K562 (cell line): ENCODE measurements around the gene XPR1. TPM values are rescaled to one million over a fixed set of nuclear protein-coding genes. Genes with fewer than 3 reads are reported as not detected.

Experiments
- ATAC-seq: fragments of 200-7000 bp; cut with Tn5 transposase; 3 replicates; pipeline ENCODE4 v1.9.1; 2020; ENCODE audit warnings: moderate library complexity
- BruUV-seq: library from RNA; stranded (reverse); fragments of 400-500 nt; replicated peaks from 2 replicates; lab custom pipeline; 2021; lab: Mats Ljungman, UMichigan
- CTCF ChIA-PET: fragments of 300-600 bp; formaldehyde crosslinking; extraction: SDS; loops from one replicate; lab custom pipeline; 2021; ENCODE audit warnings: low intra/inter-chr PET ratio; lab: Yijun Ruan, JAX
- POLR2A ChIA-PET: fragments of 300-600, 350-650 bp; sonication (Branson Sonifier 250); formaldehyde crosslinking; extraction: SDS; loops from one replicate; lab custom pipeline; 2021; ENCODE audit warnings: antibody characterized with exemption, inconsistent platforms; lab: Yijun Ruan, JAX
- DNase-seq, 4 experiments: peaks; one replicate each; pipeline versions ENCODE4 v3.0.0 to v3.0.0-alpha.2; 2011 to 2018; ENCODE audit warnings: low spot score in 3 of 4, mixed read lengths in 3 of 4; ENCODE audit errors: extremely low read depth in 1 of 4
- FAIRE-seq: peaks from 2 replicates; lab custom pipeline; 2011; peaks lifted over from hg19 to GRCh38; lab: Jason Lieb, UNC
- H2AFZ ChIP-seq: 2 replicates; pipeline ENCODE4 v1.6.0; 2011; ENCODE audit warnings: low read depth, low read length, control low read depth, inconsistent platforms
- H3K27ac ChIP-seq: fragments of 200-600 bp; 3 replicates; pipeline ENCODE4 v1.8.0; 2011; ENCODE audit warnings: low read depth, mild to moderate bottlenecking, control low read depth, inconsistent platforms, low read length, moderate library complexity, mixed read lengths; ENCODE audit errors: extremely low read depth
- H3K27me3 ChIP-seq, 2 experiments: fragments of 300-600 bp in 1 of 2; 2 replicates in 1 of 2; 3 replicates in 1 of 2; pipeline versions ENCODE4 v1.6.0 to v1.8.0; 2011; ENCODE audit warnings: inconsistent platforms in 2 of 2, low read length in 2 of 2, mild to moderate bottlenecking in 1 of 2, mixed read lengths in 1 of 2, moderate library complexity in 1 of 2; ENCODE audit not compliant: control insufficient read depth in 2 of 2, insufficient read depth in 2 of 2
- H3K36me3 ChIP-seq: fragments of 300-600 bp; 3 replicates; pipeline ENCODE4 v1.8.0; 2011; ENCODE audit warnings: mild to moderate bottlenecking, low read length, inconsistent platforms; ENCODE audit not compliant: control insufficient read depth, insufficient read depth
- H3K4me1 ChIP-seq, 2 experiments: fragments of 200-600 bp in 1 of 2; replicated peaks in 1 of 2; 2 replicates in 1 of 2; 3 replicates in 1 of 2; pipeline versions ENCODE4 v1.5.1 to v1.8.0; 2011; ENCODE audit warnings: inconsistent platforms in 2 of 2, low read length in 2 of 2, mild to moderate bottlenecking in 1 of 2, mixed read lengths in 1 of 2, moderate library complexity in 1 of 2; ENCODE audit not compliant: control insufficient read depth in 2 of 2, insufficient read depth in 2 of 2
- H3K4me2 ChIP-seq: 2 replicates; pipeline ENCODE4 v1.6.1; 2011; ENCODE audit warnings: low read length, control low read depth, inconsistent platforms, mixed read lengths; ENCODE audit not compliant: insufficient read depth
- H3K4me3 ChIP-seq: fragments of 200-600 bp; sonication (generic), shearing (Covaris generic); 2 replicates; pipeline ENCODE4 v1.5.1; 2016; ENCODE audit warnings: control low read depth, inconsistent platforms
- H3K79me2 ChIP-seq: fragments of 200-600 bp; 3 replicates; pipeline ENCODE4 v1.8.0; 2011; ENCODE audit warnings: low read length, inconsistent platforms; ENCODE audit not compliant: control insufficient read depth, insufficient read depth
- H3K9ac ChIP-seq, 2 experiments: 2 replicates each; pipeline versions ENCODE4 v1.6.0 to v1.6.1; 2011; ENCODE audit warnings: low read depth in 2 of 2, low read length in 2 of 2, control low read depth in 1 of 2, inconsistent platforms in 1 of 2, mild to moderate bottlenecking in 1 of 2, mixed read lengths in 1 of 2; ENCODE audit not compliant: insufficient read depth in 1 of 2
- H3K9me1 ChIP-seq: one replicate; pipeline ENCODE4 v1.6.0; 2011; ENCODE audit warnings: inconsistent platforms, mild to moderate bottlenecking, low read length, moderate library complexity; ENCODE audit not compliant: control insufficient read depth, insufficient read depth
- H3K9me3 ChIP-seq: replicated peaks from 2 replicates; pipeline ENCODE4 v1.5.1; 2011; ENCODE audit warnings: low read depth, low read length, inconsistent platforms; ENCODE audit not compliant: control insufficient read depth, insufficient read depth
- H4K20me1 ChIP-seq: replicated peaks from 2 replicates; pipeline ENCODE4 v1.6.1; 2011; ENCODE audit warnings: low read length, inconsistent platforms, mixed read lengths; ENCODE audit not compliant: control insufficient read depth, insufficient read depth
- ATF7 ChIP-seq: fragments of 450-650 bp; IDR thresholded peaks from 2 replicates; pipeline ENCODE4 v1.7.1; 2014; ENCODE audit warnings: mild to moderate bottlenecking, moderate library complexity
- FOXA3 ChIP-seq, 2 experiments: fragments of 450-650 bp in 1 of 2; sonication (generic) in 1 of 2; formaldehyde crosslinking; IDR thresholded peaks in 1 of 2; conservative IDR thresholded peaks in 1 of 2; 2 replicates each; pipeline versions ENCODE4 v1.4.0 to v1.8.0; 2020 to 2022; ENCODE audit warnings: mild to moderate bottlenecking in 2 of 2, missing genetic modification reagents in 1 of 2
- GTF2E2 ChIP-seq: fragments of 200-800 bp; sonication (Bioruptor generic); IDR thresholded peaks from 2 replicates; pipeline ENCODE4 v1.6.1; 2016; ENCODE audit warnings: missing genetic modification characterization, missing compliant biosample characterization
- KDM2B ChIP-seq: fragments of 250-450 bp; sonication (Bioruptor Pico); IDR thresholded peaks from 2 replicates; pipeline ENCODE4 v1.8.0; 2021; ENCODE audit warnings: mild to moderate bottlenecking, moderate library complexity
- MXI1 ChIP-seq: IDR thresholded peaks from 2 replicates; pipeline ENCODE4 v1.6.1; 2011; ENCODE audit warnings: low read depth, mild to moderate bottlenecking, improper control_type of control experiment, low read length
- PKNOX1 ChIP-seq: fragments of 450-650 bp; IDR thresholded peaks from 2 replicates; pipeline ENCODE4 v1.6.1; 2016
- REST ChIP-seq, 2 experiments: fragments of 450-650 bp; formaldehyde crosslinking in 1 of 2; IDR thresholded peaks; 2 replicates each; pipeline versions ENCODE4 v1.4.0 to v1.6.1; 2014 to 2020; ENCODE audit warnings: mild to moderate bottlenecking in 2 of 2, borderline replicate concordance in 1 of 2, low read depth in 1 of 2
- SMARCE1 ChIP-seq: fragments of 450-650 bp; IDR thresholded peaks from 2 replicates; pipeline ENCODE4 v1.7.1; 2016; ENCODE audit warnings: mild to moderate bottlenecking
- TEAD1 ChIP-seq, 2 experiments: fragments of 450-650 bp in 1 of 2; sonication (generic) in 1 of 2; formaldehyde crosslinking; IDR thresholded peaks; 2 replicates each; pipeline versions ENCODE4 v1.4.0 to v1.8.0; 2020 to 2022; ENCODE audit warnings: mild to moderate bottlenecking in 2 of 2, missing genetic modification reagents in 1 of 2
- WGBS: fragments of 100-300 bp; shearing (Covaris generic); methylation state at CpG from one replicate; pipeline ENCODE4 v1.1.6; 2016; ENCODE audit warnings: low coverage, mixed read lengths; ENCODE audit not compliant: insufficient coverage; ENCODE audit errors: missing lambda C conversion rate; 5-methylcytosine and 5-hydroxymethylcytosine counted together
- in situ Hi-C: fragments of 300-500 bp; cut with MboI; formaldehyde crosslinking; loops from 4 replicates; pipeline ENCODE4 v1.15.0; 2018; ENCODE audit warnings: inconsistent platforms, mixed read lengths
- intact Hi-C: fragments of 100-400 bp; cut with micrococcal nuclease; formaldehyde crosslinking; loops from 2 replicates; pipeline ENCODE4 v1.14.2; 2022
- polyA plus RNA-seq, 8 experiments: library from polyadenylated mRNA; depleted of rRNA in 4 of 8; stranded (reverse) in 5 of 8; unstranded in 3 of 8; fragments of >200 nt; fragmentation: Nextera tagmentation in 2 of 8; fragmentation: Illumina TruSeq in 1 of 8; extraction: Ambion mirVana in 2 of 8; extraction: Trizol in 1 of 8; gene quantifications; 2 replicates each; pipeline versions ENCODE4 v1.2.1 to v1.2.3, GENCODE V29; 2011 to 2014; ENCODE audit warnings: inconsistent platforms in 1 of 8, missing spikeins in 1 of 8
- total RNA-seq, 7 experiments: library from RNA; depleted of rRNA in 6 of 7; stranded (reverse); fragments of >200 nt in 6 of 7; fragmentation: Illumina TruSeq in 2 of 7; extraction: Trizol in 2 of 7; gene quantifications; 2 replicates each; pipeline versions ENCODE4 v1.2.1 to v1.2.3, GENCODE V29; 2011 to 2021; ENCODE audit warnings: low replicate concordance in 1 of 7

XPR1 gene
- total and polyA plus RNA-seq, 9 of the 15 experiments (the other 6 are each of a cell fraction or from before 2014, with no cell fraction given) = 3.0 to 66.2 (median 38.6) TPM

GRCh38 chr1:180633057-180634056, 1.5 kb downstream of the XPR1 start:
- Histone ChIP-seq H3K27me3 (no peaks in the 10 kb centered on the region), H2AFZ (no peak overlapping the region), H3K4me1 (peaks cover 5 to 16% of the 10 kb centered on the region in 2 experiments; a peak in 4 of 5 replicates), H3K9me1 (no peaks in the 10 kb centered on the region), H3K4me2 (peak overlapping the region; percentile 93), H3K9me3 (no peaks in the 10 kb centered on the region; the same call in 1 of the 2 replicates), H3K79me2 (peaks cover 64% of the 10 kb centered on the region), H3K36me3 (no peaks in the 10 kb centered on the region; the same call in 2 of the 3 replicates), H3K4me3 (peak overlapping the region; percentile 89), H3K27ac (peak overlapping the region; percentile 78; the same call in 2 of the 3 replicates), H3K9ac (peak overlapping the region in 1 of 2 experiments; percentile 65; a peak in 3 of 4 replicates), H4K20me1 (no peaks in the 10 kb centered on the region; the same call in 1 of the 2 replicates)
- intact Hi-C loops = loop anchor here (2.0 to 10.0 kb wide), 5 partner anchors 84 to 521 kb away; no protein-coding TSS in a partner anchor
- WGBS = 1% methylated on average over 3 of the region's 3 CpGs
- FAIRE-seq (no peak), DNase-seq (peak in 2 of 4 experiments; percentile 23 to 46), ATAC-seq (no peak)
- TSS peak; percentile 39 for BruUV-seq
- POLR2A ChIA-PET = interaction anchor here (0.6 to 1.6 kb wide), 5 partner anchors 10 to 94 kb away, joined by 3 to 4 read pairs (median 3); no protein-coding TSS in a partner anchor
- CTCF ChIA-PET = interaction anchor here (0.5 to 2.0 kb wide), 2 partner anchors 99 to 217 kb away, joined by 5 to 7 read pairs; no protein-coding TSS in a partner anchor
- in situ Hi-C loops = loop anchor here (25.0 kb wide), 1 partner anchor 529 kb away; no protein-coding TSS in a partner anchor
- no peak for TF ChIP-seq FOXA3 (CRISPR knock-in tag; conservative IDR thresholded peaks at IDR 0.05 in 1 of 2, IDR thresholded peaks at IDR 0.05 in 1 of 2)
- no peak for TF ChIP-seq TEAD1 (CRISPR knock-in tag; IDR thresholded peaks at IDR 0.05)
- 0 out of 2 replicates have a peak, but pooled peaks have one; percentile 60 for TF ChIP-seq GTF2E2 (tag)
- TF ChIP-seq PKNOX1 = peak; percentile 74
- 0 out of 2 replicates have a peak, but pooled peaks have one; percentile 10 for TF ChIP-seq MXI1
- TF ChIP-seq KDM2B = no peak
- peak; percentile 76 for TF ChIP-seq REST (IDR thresholded peaks at IDR 0.05; ENCODE audit: borderline replicate concordance)
- TF ChIP-seq REST (CRISPR knock-in tag; IDR thresholded peaks at IDR 0.05; ENCODE audit: low read depth) = no peak
- TF ChIP-seq ATF7 = 0 out of 2 replicates have a peak, but pooled peaks have one; percentile 14
- 0 out of 2 replicates have a peak, but pooled peaks have one; percentile 24 for TF ChIP-seq SMARCE1
